B cell (primary cell): ENCODE data around the gene BRSK1. TPM values are rescaled to one million over a fixed set of nuclear protein-coding genes. Genes with fewer than 3 reads are reported as not detected.

Source experiments
- ATAC-seq: fragments of 200-7000 bp; cut with Tn5 transposase; one replicate; pipeline ENCODE4 v1.10.0; 2021; ENCODE audit warnings: low read depth, mild to moderate bottlenecking, moderate number of reproducible peaks, moderate library complexity
- CTCF ChIA-PET: fragments of 350-600 bp; sonication (Branson Sonifier 250); formaldehyde crosslinking; loops from one replicate; lab custom pipeline; 2021; ENCODE audit warnings: antibody characterized with exemption, inconsistent platforms; lab: Charles Lee
- POLR2A ChIA-PET: fragments of 350-600 bp; sonication (Branson Sonifier 250); formaldehyde crosslinking; loops from one replicate; lab custom pipeline; 2021; ENCODE audit warnings: antibody characterized with exemption; lab: Charles Lee
- DNase-seq: peaks from one replicate; pipeline ENCODE4 v3.0.0; 2013
- H2AFZ ChIP-seq: 2 replicates; pipeline ENCODE4 v1.6.1; 2012; ENCODE audit warnings: mild to moderate bottlenecking, low read depth, low read length; ENCODE audit not compliant: insufficient read depth, poor library complexity, severe bottlenecking
- H3K27ac ChIP-seq, 2 donors: 1 replicate in 1 of 2; 2 replicates in 1 of 2; pipeline ENCODE4 v1.5.1; 2012 to 2013; ENCODE audit warnings: low read length in 2 of 2, mild to moderate bottlenecking in 2 of 2, moderate library complexity in 1 of 2
- H3K27me3 ChIP-seq, 4 experiments: fragments of 200-600 bp in 1 of 4; sonication (generic) in 1 of 4; replicated peaks in 1 of 4; 1 replicate in 2 of 4; 2 replicates in 2 of 4; pipeline versions ENCODE4 v1.6.1 to v1.7.0; 2013 to 2016; ENCODE audit warnings: low read length in 3 of 4, mild to moderate bottlenecking in 2 of 4, mixed read lengths in 1 of 4, moderate library complexity in 1 of 4; ENCODE audit not compliant: insufficient read depth in 4 of 4, control insufficient read depth in 3 of 4; ENCODE audit errors: control extremely low read depth in 1 of 4
- H3K36me3 ChIP-seq, 2 experiments: replicated peaks in 1 of 2; 1 replicate in 1 of 2; 2 replicates in 1 of 2; pipeline versions ENCODE4 v1.6.1 to v1.7.1; 2013; ENCODE audit warnings: low read length in 1 of 2; ENCODE audit not compliant: insufficient read depth in 2 of 2, control insufficient read depth in 1 of 2; ENCODE audit errors: control extremely low read depth in 1 of 2, extremely low read depth in 1 of 2
- H3K4me1 ChIP-seq, 2 donors: fragments of 200-600 bp in 1 of 2; sonication (generic) in 1 of 2; 1 replicate in 1 of 2; 2 replicates in 1 of 2; pipeline versions ENCODE4 v1.5.1 to v1.6.1; 2013 to 2017; ENCODE audit warnings: low read length in 2 of 2; ENCODE audit not compliant: control insufficient read depth in 2 of 2, insufficient read depth in 2 of 2
- H3K4me2 ChIP-seq: replicated peaks from 2 replicates; pipeline ENCODE3; 2012; ENCODE audit warnings: mild to moderate bottlenecking, low read depth, low read length; ENCODE audit not compliant: poor library complexity, severe bottlenecking
- H3K4me3 ChIP-seq, 5 experiments: fragments of 200-600 bp in 1 of 5; sonication (generic) in 1 of 5; 1 replicate in 3 of 5; 2 replicates in 2 of 5; pipeline versions ENCODE4 v1.5.1 to v1.7.0; 2011 to 2016; ENCODE audit warnings: low read length in 4 of 5, mild to moderate bottlenecking in 4 of 5, low read depth in 2 of 5, control low read depth in 1 of 5, moderate library complexity in 1 of 5; ENCODE audit not compliant: insufficient read depth in 1 of 5; ENCODE audit errors: control extremely low read depth in 1 of 5, extremely low read depth in 1 of 5
- H3K79me2 ChIP-seq: fragments of 200-600 bp; sonication (generic); one replicate; pipeline ENCODE4 v1.6.0; 2016; ENCODE audit warnings: low read length; ENCODE audit not compliant: control insufficient read depth, insufficient read depth
- H3K9ac ChIP-seq: fragments of 200-600 bp; sonication (generic); 2 replicates; pipeline ENCODE4 v1.6.1; 2017; ENCODE audit warnings: mild to moderate bottlenecking, low read length, moderate library complexity
- H3K9me3 ChIP-seq, 3 donors: one replicate each; pipeline versions ENCODE4 v1.6.1 to v1.7.1; 2013; ENCODE audit warnings: low read length in 2 of 3; ENCODE audit not compliant: control insufficient read depth in 2 of 3, insufficient read depth in 1 of 3; ENCODE audit errors: control extremely low read depth in 1 of 3
- H4K20me1 ChIP-seq: 2 replicates; pipeline ENCODE4 v1.6.0; 2012; ENCODE audit warnings: mild to moderate bottlenecking, low read length; ENCODE audit not compliant: insufficient read depth, control insufficient read depth, poor library complexity, severe bottlenecking
- H3K27ac Mint-ChIP-seq: one replicate; pipeline ENCODE4 v1.8.0; 2021; ENCODE audit warnings: mixed read lengths
- H3K27me3 Mint-ChIP-seq: one replicate; pipeline ENCODE4 v1.8.0; 2021; ENCODE audit warnings: mixed read lengths
- H3K4me1 Mint-ChIP-seq: one replicate; pipeline ENCODE4 v1.8.0; 2021; ENCODE audit warnings: mixed read lengths
- H3K4me3 Mint-ChIP-seq: one replicate; pipeline ENCODE4 v1.8.0; 2021; ENCODE audit warnings: mixed read lengths
- H3K9me3 Mint-ChIP-seq: one replicate; pipeline ENCODE4 v1.8.0; 2022; ENCODE audit warnings: mixed read lengths; ENCODE audit not compliant: insufficient read depth
- EZH2 ChIP-seq: IDR thresholded peaks from 2 replicates; pipeline ENCODE4 v1.6.1; 2012; ENCODE audit warnings: borderline replicate concordance, low read depth, mild to moderate bottlenecking, moderate library complexity, low read length; ENCODE audit not compliant: insufficient read depth, poor library complexity, severe bottlenecking
- WGBS: methylation state at CpG from one replicate; pipeline ENCODE4 v1.1.5; 2013; ENCODE audit warnings: missing lambda C conversion rate; ENCODE audit not compliant: insufficient coverage; 5-methylcytosine and 5-hydroxymethylcytosine counted together
- intact Hi-C: fragments of 100-400 bp; cut with micrococcal nuclease; formaldehyde crosslinking; loops from one replicate; pipeline ENCODE4 v1.10.0; 2022
- polyA plus RNA-seq: library from polyadenylated mRNA; depleted of rRNA; stranded (reverse); fragments of >200 nt; gene quantifications from 2 replicates; pipeline ENCODE4 v1.2.3, GENCODE V29; 2012
- total RNA-seq, 2 donors: library from RNA; stranded (reverse); fragments of 120-200 nt in 1 of 2; gene quantifications; 1 replicate in 1 of 2; 2 replicates in 1 of 2; pipeline versions ENCODE4 v1.2.3 to v1.2.4, GENCODE V29; 2013 to 2022
- TF ChIP-seq, protein P1 (sequence below): fragments of 200-600 bp; IDR thresholded peaks from one replicate; pipeline ENCODE4 v1.8.0; 2022; ENCODE audit warnings: antibody characterized with exemption, mild to moderate bottlenecking

Gene BRSK1
- total and polyA plus RNA-seq, 2 donors (not counting 1 experiment from before 2014, with no cell fraction given), result 0.94 to 1.4 TPM

GRCh38 chr19:55241143-55241934 is 42.5 kb upstream of the BRSK1 start:
- Histone ChIP-seq H3K4me2 (no peak overlapping the region), H3K4me1 (no peaks in the 10 kb centered on the region), H3K9me3 (no peaks in the 10 kb centered on the region), H3K27me3 (no peaks in the 10 kb centered on the region), H2AFZ (no peak overlapping the region), H4K20me1 (peaks cover 100% of the 10 kb centered on the region), H3K27ac (no peak overlapping the region), H3K79me2 (peaks cover 91% of the 10 kb centered on the region), H3K9ac (no peak overlapping the region), H3K36me3 (peaks cover 0 to 97% of the 10 kb centered on the region in 2 experiments), H3K4me3 (no peak overlapping the region)
- WGBS, result 96% methylated on average over 33 of the region's 37 CpGs
- TF ChIP-seq EZH2, result no peak
- TF ChIP-seq, protein P1, sequence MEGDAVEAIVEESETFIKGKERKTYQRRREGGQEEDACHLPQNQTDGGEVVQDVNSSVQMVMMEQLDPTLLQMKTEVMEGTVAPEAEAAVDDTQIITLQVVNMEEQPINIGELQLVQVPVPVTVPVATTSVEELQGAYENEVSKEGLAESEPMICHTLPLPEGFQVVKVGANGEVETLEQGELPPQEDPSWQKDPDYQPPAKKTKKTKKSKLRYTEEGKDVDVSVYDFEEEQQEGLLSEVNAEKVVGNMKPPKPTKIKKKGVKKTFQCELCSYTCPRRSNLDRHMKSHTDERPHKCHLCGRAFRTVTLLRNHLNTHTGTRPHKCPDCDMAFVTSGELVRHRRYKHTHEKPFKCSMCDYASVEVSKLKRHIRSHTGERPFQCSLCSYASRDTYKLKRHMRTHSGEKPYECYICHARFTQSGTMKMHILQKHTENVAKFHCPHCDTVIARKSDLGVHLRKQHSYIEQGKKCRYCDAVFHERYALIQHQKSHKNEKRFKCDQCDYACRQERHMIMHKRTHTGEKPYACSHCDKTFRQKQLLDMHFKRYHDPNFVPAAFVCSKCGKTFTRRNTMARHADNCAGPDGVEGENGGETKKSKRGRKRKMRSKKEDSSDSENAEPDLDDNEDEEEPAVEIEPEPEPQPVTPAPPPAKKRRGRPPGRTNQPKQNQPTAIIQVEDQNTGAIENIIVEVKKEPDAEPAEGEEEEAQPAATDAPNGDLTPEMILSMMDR, result no peak
- Mint-ChIP-seq H3K9me3 (no peaks in the 10 kb centered on the region), H3K27me3 (no peaks in the 10 kb centered on the region), H3K27ac (no peak overlapping the region), H3K4me3 (no peak overlapping the region), H3K4me1 (peaks cover 1% of the 10 kb centered on the region)
- ChIA-PET POLR2A (no interaction called here), CTCF (interaction anchor here (1.2 kb wide), 1 partner anchor 100 kb away, joined by 3 read pairs; no protein-coding TSS in a partner anchor)
- DNase-seq (no peak), ATAC-seq (no peak)
- intact Hi-C loops, result no loop called here

- Histone ChIP-seq H3K4me3 (no peak overlapping the region), H2AFZ (no peak overlapping the region), H3K9ac (no peak overlapping the region), H3K36me3 (peaks cover 0 to 97% of the 10 kb centered on the region in 2 experiments), H3K4me2 (no peak overlapping the region), H3K27me3 (no peaks in the 10 kb centered on the region), H3K27ac (no peak overlapping the region), H3K9me3 (no peaks in the 10 kb centered on the region), H3K4me1 (peaks cover 2 to 4% of the 10 kb centered on the region in 2 donors), H3K79me2 (peaks cover 92% of the 10 kb centered on the region), H4K20me1 (peaks cover 100% of the 10 kb centered on the region)
- ChIA-PET CTCF (no interaction called here), POLR2A (no interaction called here)
- 92% methylated on average over 16 of the region's 16 CpGs for WGBS
- intact Hi-C loops, result no loop called here
- DNase-seq (no peak), ATAC-seq (no peak)
- H3K9me3 Mint-ChIP-seq, result no peaks in the 10 kb centered on the region
- no peak overlapping the region for H3K4me3 Mint-ChIP-seq
- no peak for TF ChIP-seq EZH2
- TF ChIP-seq, protein P1, result no peak
- peaks cover 1% of the 10 kb centered on the region for H3K4me1 Mint-ChIP-seq
- H3K27ac Mint-ChIP-seq, result no peak overlapping the region
- no peaks in the 10 kb centered on the region for H3K27me3 Mint-ChIP-seq
Measured at GRCh38 chr19:55241935-55242464, 41.8 kb upstream of the BRSK1 start.
